Thyroid gland (tissue), 4 donors: ENCODE data around the gene MICU2.

ENCODE experiments used
- CTCF ChIP-seq, 6 experiments: fragments of 200-600 bp in 3 of 6; fragments of 450-650 bp in 3 of 6; sonication (generic) in 3 of 6; IDR thresholded peaks; one replicate each; pipeline ENCODE4 v1.5.1; 2016 to 2019; ENCODE audit warnings: antibody characterized with exemption in 6 of 6, mild to moderate bottlenecking in 2 of 6, inconsistent platforms in 1 of 6, moderate library complexity in 1 of 6
- POLR2A ChIP-seq, 2 donors: fragments of 450-650 bp; IDR thresholded peaks; one replicate each; pipeline ENCODE4 v1.6.1; 2017; ENCODE audit warnings: antibody characterized with exemption in 2 of 2, mild to moderate bottlenecking in 2 of 2, moderate library complexity in 1 of 2

DNA sequence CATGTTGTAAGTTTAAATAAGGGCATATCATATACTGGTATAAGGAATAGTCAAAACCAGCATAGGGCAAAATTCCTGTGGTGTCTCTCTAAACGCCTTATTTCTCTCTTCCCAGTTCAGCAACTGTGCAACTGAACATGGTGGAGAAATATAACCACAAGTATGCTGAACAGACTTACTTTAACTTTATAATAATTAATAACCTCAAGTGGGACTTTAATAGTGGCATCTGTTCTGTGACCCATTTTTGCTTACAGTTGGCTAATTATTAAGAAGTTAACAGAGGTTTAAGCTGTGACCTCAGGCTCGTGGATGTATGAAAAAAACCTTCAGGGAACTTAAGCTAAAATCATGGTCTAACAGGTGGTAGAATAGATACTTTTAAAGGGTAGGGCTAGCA is 54.3 kb downstream of the MICU2 start:
- no peak for TF ChIP-seq POLR2A (IDR thresholded peaks at IDR 0.05)
- no peak for TF ChIP-seq CTCF (IDR thresholded peaks at IDR 0.05)
